ENCODE results near the gene GGA3.
"Not testable (repeated sequence)": the region's sequence is repeated elsewhere in the genome, so short reads cannot be mapped to it uniquely, and the experiment has no call there.

GGA3 gene

GRCh38 chr17:75261336-75262111 is at the start of gene GGA3, which contains the start of gene MRPS7:
GGA3 (minus strand) TSS chr17:75261606; CDS start chr17:75261587, 19 bp downstream.
MRPS7 (plus strand) TSS chr17:75261879; CDS start chr17:75261901, 22 bp downstream.
- DNase-seq = peak; percentile 97

GRCh38 chr17:75308732-75309629 is 47.6 kb upstream of the GGA3 start:
- DNase-seq = peak; percentile 64

- DNase-seq = no peak
Observed at GRCh38 chr17:75307957-75308731, 46.7 kb upstream of the GGA3 start.

GRCh38 chr17:75301502-75302206 is 40.2 kb upstream of the GGA3 start:
- DNase-seq = no peak

- DNase-seq = no peak
Observed at GRCh38 chr17:75301049-75301448, 39.6 kb upstream of the GGA3 start.

GRCh38 chr17:75300280-75300679 is 38.9 kb upstream of the GGA3 start:
- DNase-seq = no peak

- DNase-seq = no peak
Observed at GRCh38 chr17:75295201-75296158, 34.1 kb upstream of the GGA3 start.

GRCh38 chr17:75292810-75293448 is 31.5 kb upstream of the GGA3 start:
- not testable (repeated sequence) for DNase-seq

GRCh38 chr17:75289832-75290337 is 28.5 kb upstream of the GGA3 start:
- peak; percentile 57 for DNase-seq

GRCh38 chr17:75289115-75289831 is 27.9 kb upstream of the GGA3 start, which contains the start of gene SLC25A19:
SLC25A19 (minus strand) TSS chr17:75289433; CDS start chr17:75286764, 2,669 bp downstream.
- DNase-seq = peak; percentile 99

GRCh38 chr17:75288770-75289114 is 27.3 kb upstream of the GGA3 start:
- DNase-seq = peak; percentile 91

- no peak for DNase-seq
Observed at GRCh38 chr17:75288359-75288758, 27.0 kb upstream of the GGA3 start.

GRCh38 chr17:75287221-75287620 is 25.8 kb upstream of the GGA3 start:
- no peak for DNase-seq

- no peak for DNase-seq
Observed at GRCh38 chr17:75285123-75285522, 23.7 kb upstream of the GGA3 start.

- not testable (repeated sequence) for DNase-seq
Observed at GRCh38 chr17:75280189-75280588, 18.8 kb upstream of the GGA3 start.

GRCh38 chr17:75277664-75278071 is 16.3 kb upstream of the GGA3 start:
- no peak for DNase-seq

GRCh38 chr17:75273977-75274708 is 12.7 kb upstream of the GGA3 start:
- DNase-seq = no peak

GRCh38 chr17:75272848-75273184 is 11.4 kb upstream of the GGA3 start:
- no peak for DNase-seq
